GM13976 (cell line): ENCODE results near the gene KCNQ1.

Experiments used
- DNase-seq: peaks from one replicate; pipeline ENCODE4 v3.0.0; 2012; ENCODE audit warnings: low spot score
- in situ Hi-C: fragments of 300-500 bp; cut with MboI; formaldehyde crosslinking; loops from one replicate; pipeline ENCODE4 v1.12.0; 2022; ENCODE audit warnings: low sequenced_read_pairs, mixed read lengths, inconsistent platforms; ENCODE audit not compliant: unreplicated experiment
- TF ChIP-seq, protein P1 (sequence below): IDR thresholded peaks from 2 replicates; pipeline ENCODE4 v1.5.1; 2012; ENCODE audit warnings: borderline replicate concordance, mild to moderate bottlenecking; ENCODE audit not compliant: insufficient read depth; ENCODE audit errors: extremely low read depth, missing control alignments, control extremely low read depth

The KCNQ1 gene

DNA sequence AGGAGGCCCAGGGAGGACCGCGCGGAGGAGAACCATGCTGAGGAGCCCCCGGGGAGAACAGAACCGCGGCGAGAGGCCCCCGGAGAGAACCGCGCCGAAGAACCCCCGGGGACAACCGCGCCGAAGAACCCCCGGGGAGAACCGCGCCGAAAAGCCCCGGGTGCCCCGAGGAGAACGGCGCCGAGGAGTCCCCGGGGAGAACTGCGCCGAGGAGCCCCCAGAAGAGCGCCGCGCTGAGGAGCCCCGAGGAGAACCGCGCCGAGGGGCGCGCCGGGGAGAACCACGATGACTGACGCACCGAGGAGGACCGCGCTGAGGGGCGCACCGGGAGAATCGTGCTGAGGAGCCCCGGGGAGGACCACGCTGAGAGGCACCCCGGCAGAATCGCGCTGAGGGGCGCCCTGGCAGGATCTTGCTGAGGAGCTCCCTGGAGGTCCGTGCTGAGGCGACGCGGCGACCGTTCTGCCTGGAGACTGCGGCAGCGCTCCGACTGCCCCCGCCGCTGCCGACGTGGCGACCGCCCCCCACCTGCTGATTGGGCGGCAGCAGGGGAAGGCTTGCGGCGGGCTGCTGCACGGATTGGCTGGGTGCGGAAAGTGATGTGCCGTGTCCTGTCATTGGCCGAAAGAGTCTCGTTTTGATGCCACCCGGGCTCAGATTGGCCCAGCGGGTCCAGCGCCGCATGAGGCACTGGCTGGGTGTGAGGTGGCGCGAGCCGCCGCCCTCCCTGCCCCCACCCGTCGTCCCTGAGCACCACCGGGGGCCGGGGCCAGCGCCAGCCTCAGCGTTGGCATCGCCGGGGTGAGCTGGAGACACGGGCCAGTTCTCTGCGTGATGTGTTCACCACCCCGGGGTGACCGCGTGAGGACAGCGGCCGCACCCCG is 255.0 kb downstream of the KCNQ1 start, which contains the start of gene KCNQ1OT1:
Gene KCNQ1OT1 (minus strand): TSS at position 464 of the 884 bp plus-strand sequence.
- peak; percentile 95 for DNase-seq
- in situ Hi-C loops = no loop called here
- TF ChIP-seq, protein P1, sequence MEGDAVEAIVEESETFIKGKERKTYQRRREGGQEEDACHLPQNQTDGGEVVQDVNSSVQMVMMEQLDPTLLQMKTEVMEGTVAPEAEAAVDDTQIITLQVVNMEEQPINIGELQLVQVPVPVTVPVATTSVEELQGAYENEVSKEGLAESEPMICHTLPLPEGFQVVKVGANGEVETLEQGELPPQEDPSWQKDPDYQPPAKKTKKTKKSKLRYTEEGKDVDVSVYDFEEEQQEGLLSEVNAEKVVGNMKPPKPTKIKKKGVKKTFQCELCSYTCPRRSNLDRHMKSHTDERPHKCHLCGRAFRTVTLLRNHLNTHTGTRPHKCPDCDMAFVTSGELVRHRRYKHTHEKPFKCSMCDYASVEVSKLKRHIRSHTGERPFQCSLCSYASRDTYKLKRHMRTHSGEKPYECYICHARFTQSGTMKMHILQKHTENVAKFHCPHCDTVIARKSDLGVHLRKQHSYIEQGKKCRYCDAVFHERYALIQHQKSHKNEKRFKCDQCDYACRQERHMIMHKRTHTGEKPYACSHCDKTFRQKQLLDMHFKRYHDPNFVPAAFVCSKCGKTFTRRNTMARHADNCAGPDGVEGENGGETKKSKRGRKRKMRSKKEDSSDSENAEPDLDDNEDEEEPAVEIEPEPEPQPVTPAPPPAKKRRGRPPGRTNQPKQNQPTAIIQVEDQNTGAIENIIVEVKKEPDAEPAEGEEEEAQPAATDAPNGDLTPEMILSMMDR = no peak

DNA sequence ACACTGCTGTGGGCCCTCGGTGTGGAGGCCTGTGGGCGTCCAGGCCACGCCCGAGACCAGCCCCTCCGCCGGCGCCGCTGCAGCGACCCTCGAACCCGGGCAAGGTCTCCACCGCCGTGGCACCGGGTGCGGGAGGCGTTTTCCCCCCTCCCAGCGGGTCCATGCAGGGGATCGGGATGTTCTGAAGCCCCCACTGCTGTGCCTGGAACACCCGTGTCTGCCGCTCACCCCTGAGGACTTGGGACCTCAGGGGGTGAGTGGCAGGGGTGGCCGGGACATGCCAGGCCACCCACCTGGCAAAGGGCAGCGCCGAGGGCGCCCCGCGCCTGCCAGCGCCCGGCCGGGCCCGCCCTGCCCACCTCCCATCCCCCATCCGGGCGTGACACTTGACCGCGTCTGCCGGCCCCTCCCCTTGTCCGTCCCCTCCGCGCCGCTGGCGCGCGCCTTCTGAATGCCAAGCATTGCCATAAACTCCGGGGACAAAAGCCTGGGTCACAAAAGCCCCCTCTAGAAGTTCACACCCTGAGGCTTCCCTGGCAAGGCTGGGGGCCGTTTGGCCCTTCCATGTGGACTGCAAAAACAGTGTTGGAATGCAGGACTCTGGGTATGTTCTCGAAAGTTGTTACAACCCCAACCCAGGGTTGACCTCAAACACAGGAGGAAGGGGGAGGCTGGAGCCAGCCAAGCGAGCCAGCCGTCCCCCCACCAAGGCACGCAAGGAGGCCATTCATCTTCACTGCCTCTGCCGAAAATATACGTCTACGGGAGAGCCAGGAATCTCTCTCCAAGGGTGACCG is 255.8 kb downstream of the KCNQ1 start:
- in situ Hi-C loops = no loop called here
- peak; percentile 75 for DNase-seq
- TF ChIP-seq, protein P1 = no peak

DNA sequence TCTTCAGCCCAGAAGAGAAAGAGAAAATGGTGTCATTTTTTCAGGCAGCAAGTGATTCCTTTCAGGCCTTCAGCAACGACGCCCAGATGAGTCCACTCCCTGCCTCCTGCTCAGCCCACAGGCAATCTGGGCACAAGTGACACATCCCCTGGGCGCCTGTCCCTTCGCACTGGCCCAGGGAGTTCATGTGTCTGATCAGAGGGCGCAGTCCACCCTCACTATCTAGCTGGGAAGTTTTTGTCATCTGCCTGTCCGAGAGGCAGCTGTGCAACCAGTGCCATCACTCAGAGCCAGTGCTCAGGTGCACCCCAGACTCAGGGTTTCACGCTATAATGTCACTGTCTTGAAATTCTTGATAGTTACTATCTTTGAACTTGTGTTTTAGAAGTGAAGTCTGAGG is 256.4 kb downstream of the KCNQ1 start:
- DNase-seq = no peak
- TF ChIP-seq, protein P1 = no peak
- in situ Hi-C loops = no loop called here

DNA sequence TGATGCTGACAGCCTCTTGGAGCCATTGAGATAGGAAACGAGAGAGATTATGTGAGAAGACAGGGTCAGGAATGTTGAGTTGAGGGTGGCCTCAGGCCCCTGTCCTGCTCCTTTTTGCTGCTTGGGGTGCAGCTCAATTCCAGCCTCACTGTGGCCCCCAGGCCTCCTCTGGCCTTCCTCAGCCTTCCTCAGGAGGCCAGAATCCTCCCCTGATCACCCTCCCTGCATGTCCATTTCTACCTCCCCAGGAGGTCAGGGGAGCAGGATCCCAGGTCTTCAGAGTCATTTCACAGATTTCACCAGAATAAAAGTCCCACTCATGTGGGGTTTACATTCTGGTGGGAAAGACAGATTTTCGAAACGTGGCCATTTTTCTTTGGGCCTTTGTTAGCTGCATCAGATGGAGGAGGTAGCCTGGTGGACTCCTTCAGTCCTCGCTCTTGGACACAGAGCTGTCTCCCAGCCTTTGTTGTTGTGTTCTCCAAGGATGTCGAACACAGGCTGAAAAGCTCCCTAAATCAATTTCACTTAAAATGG is 257.2 kb downstream of the KCNQ1 start:
- TF ChIP-seq, protein P1 = no peak
- no peak for DNase-seq
- in situ Hi-C loops = no loop called here

DNA sequence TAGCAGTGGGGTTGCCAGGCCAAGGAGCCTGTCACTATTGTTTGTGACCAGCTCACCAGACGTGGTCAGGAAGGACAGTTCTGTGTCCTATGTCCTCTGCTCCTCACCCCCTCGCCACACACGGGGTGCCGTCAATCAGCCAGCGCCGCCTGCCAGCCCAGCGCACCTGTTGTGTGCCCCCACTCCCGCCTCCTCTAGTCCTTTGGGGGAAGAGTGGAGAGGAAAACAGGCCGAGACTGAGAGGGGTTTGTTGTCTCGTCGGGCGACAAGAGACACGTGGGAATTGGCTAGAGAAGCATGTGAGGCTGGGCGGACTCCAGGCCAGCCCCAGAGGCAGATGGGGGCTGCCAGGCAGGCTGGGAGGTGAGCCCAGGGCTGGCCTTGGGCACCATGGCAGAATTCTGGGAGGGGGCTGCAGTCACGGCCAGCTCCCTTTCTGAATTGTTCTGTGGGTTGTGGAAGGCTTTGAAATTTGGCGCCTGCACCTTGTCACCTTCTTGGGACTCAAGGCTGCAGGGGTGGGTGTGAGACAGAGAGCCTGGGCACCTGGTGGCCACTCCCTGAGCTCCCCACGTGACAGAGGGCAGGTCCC is 258.1 kb downstream of the KCNQ1 start:
- DNase-seq = no peak
- TF ChIP-seq, protein P1 = no peak
- in situ Hi-C loops = no loop called here
